LNCAP (cell line): ENCODE data around the gene HMCES.

Experiments used
- TF ChIP-seq, protein P1 (sequence below): fragments of 450-650 bp; IDR thresholded peaks from 2 replicates; pipeline ENCODE4 v1.5.1; 2017; ENCODE audit warnings: mild to moderate bottlenecking

The HMCES gene

DNA sequence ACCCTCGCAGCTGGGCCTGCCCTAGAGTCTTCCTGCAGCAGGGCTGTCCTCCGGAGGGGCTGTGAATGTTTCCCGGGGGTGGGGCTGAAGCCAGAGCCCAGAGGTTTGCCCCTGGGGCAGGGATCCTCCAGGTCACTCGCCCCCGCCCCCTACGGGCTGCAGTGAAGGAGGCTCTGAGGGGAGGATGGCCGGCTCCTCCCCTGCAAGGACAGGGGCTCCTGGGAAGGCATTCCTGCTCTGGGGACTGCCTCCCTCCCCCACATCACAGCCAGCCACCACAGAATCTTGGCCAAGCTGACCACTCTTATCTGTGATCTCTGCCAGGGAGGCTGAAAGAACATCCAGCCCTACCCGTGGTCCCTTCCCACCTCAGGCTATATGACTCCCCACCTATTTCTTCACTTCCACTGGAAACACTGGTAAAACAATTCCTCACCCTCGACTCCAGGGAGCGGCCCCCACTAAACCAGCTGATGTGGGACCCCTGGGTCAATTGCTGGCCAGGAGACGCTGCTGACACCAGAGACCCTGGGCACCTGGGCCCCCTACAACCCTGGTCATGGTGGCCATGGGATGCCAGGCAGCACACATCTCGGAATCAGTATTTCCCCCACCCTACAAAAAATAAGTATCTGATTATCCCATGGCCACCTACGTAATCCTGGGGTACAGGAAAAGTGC lies 66.0 kb downstream of the HMCES start:
- TF ChIP-seq, protein P1, sequence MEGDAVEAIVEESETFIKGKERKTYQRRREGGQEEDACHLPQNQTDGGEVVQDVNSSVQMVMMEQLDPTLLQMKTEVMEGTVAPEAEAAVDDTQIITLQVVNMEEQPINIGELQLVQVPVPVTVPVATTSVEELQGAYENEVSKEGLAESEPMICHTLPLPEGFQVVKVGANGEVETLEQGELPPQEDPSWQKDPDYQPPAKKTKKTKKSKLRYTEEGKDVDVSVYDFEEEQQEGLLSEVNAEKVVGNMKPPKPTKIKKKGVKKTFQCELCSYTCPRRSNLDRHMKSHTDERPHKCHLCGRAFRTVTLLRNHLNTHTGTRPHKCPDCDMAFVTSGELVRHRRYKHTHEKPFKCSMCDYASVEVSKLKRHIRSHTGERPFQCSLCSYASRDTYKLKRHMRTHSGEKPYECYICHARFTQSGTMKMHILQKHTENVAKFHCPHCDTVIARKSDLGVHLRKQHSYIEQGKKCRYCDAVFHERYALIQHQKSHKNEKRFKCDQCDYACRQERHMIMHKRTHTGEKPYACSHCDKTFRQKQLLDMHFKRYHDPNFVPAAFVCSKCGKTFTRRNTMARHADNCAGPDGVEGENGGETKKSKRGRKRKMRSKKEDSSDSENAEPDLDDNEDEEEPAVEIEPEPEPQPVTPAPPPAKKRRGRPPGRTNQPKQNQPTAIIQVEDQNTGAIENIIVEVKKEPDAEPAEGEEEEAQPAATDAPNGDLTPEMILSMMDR: no peak

DNA sequence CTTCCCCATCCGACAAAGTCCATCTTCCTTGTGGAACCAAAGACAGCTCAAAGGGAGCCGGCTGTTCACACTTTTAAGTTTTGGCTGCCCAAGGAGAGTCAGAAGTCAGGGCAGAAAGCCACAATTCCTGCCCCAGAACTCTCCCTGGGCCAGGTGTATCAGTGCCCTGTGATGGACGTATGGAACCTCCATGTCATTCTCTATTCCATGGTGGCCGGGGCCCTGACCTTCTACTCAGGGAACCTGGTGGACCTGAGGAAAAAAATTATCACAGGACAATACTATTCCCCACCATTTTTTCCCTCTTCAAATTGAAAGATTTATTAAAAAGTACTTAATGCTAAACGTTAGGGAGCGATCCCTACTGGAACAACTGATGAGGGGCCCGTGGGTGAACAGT lies 66.6 kb downstream of the HMCES start:
- TF ChIP-seq, protein P1: no peak

DNA sequence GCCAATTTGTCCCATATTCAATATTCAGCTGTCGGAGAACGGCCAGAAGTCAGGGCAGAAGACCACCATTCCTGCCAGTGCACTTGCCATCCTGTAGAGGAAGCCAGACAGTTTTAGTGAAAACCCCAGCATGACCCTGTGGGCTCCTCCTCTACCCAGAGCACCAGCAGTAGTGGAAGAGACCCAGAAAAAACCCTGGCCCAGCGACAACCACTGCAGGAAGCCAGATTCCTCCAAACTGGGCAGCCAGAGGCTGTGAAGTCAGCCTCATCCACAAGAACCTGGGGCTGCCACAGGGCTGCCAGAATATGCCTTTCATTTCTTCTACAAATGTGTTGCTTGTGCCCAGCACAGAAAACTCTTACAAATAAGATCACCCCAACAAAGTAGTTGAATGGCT lies 67.3 kb downstream of the HMCES start:
- TF ChIP-seq, protein P1: no peak

DNA sequence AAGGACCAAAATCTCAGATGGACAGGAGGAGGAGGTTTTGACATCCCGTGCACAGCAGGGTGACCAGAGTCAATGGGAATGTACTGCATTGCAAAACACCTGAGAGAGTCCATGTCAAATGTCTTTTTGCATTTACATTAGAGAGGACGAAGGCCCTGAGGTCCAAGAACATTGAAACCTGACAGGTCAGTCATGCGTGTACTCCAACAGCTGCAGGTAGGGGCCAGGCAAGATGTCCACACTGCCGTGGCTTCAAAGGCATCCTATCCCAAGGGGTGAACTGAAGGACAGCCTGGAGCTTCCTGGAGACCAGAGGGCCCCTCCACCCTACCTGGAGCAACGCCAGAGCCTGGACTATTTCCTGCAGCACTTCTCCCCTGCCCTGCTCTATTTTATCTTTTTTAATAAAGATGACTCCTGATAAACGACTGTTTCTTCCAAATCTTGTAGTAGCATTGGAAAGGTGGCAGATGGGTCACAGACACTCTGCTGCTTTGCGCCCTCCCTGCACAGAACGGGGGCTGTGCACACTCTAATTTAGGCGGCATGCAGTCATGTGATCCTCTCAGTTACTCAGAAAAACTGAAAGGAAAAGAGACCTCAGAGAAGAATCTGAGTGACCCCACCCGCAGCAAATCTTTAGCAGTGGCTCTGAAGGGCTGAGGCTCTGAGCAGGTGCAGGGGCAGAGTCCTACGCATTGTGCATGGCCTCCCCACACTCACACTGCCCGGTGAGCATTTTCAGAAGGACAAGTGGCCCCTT lies 68.2 kb downstream of the HMCES start:
- TF ChIP-seq, protein P1: no peak

DNA sequence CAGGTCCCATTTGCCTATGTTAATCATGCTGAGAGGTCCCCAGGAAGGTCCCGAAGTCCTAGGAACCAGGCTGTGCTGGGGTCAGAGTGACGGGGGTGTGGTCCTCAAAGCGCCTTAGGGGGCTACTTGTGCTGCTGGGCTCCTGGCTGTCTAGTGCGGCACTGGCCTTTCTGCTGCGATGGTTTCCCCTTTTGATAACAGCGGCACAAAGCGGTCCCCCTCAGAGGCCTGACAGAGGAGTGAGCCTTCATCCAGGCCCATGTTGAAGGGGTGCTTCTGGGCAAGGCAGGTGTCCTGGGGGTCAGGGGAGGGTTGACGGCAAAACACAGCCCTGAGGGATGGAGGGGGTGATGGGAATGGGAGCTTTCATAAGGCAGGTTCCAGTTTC lies 68.8 kb downstream of the HMCES start:
- TF ChIP-seq, protein P1: no peak

DNA sequence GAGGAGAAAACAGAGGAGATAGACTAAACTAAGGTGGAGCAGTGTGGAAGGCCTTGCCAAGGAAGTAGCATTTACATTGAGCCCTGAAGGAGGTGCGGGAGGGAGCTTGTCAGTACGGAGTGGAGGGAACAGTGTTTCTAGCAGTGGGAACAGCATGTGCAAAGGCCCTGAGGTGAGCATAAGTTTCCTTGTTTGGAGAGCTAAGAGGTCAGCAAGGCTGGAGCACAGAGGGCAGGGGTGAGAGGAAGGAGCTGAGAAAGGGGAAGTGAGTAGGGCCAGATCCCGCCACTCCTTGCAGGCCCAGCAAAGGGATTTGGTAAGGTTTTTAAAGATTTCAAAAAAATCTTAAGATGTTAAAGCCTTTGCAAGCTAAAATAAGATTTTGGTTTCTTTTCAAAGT lies 70.1 kb downstream of the HMCES start:
- TF ChIP-seq, protein P1: no peak

DNA sequence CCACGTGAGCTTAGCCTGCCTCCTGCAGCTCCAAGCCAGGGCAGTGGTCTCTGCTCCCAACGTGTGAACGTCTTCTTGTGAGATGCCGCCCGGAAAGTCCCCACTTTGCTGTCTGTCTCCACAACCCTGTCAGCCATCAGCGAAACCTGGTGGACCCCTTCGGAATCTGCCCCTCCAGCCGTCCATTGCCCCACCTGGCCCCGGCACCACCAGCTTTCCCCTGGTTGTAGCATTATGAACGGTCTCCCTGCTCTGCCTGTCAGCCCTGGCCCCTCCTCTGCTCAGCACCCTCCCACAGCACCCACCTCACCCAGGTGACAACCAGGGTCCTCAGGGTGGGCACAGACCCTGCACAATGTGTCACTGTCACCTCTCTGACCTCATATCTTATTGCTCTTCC lies 71.1 kb downstream of the HMCES start:
- TF ChIP-seq, protein P1: no peak
